ENCODE measurements around the gene CNKSR2. TPM values are rescaled to one million over a fixed set of nuclear protein-coding genes. Genes with fewer than 3 reads are reported as not detected.

The CNKSR2 gene
- total RNA-seq, 1 donor from 2014 or later, result 3.4 TPM

DNA sequence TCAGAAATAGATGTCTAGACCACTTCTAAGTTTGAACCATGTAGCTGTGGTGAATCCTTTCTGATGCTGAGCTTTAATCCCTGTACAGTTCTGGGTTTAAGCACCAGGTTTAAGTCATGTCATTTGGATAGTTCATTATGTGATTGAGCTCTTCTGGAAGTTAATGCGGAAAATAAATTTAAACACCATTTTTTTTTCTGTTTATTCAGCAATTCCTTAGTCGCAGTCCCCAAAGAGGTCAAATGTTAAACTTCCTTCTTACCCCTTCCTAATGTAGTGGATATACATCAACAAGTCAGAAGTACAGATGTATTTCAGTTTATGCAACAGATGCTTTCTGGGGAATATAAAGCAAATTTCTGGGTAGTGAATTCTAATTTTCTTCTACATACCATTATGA, 52.9 kb downstream of the CNKSR2 start:
- no peak overlapping the region for H3K4me3 ChIP-seq (ENCODE audit: low read depth, low read length)
- no peak for DNase-seq (ENCODE audit: low read depth)
- TF ChIP-seq, protein P1, sequence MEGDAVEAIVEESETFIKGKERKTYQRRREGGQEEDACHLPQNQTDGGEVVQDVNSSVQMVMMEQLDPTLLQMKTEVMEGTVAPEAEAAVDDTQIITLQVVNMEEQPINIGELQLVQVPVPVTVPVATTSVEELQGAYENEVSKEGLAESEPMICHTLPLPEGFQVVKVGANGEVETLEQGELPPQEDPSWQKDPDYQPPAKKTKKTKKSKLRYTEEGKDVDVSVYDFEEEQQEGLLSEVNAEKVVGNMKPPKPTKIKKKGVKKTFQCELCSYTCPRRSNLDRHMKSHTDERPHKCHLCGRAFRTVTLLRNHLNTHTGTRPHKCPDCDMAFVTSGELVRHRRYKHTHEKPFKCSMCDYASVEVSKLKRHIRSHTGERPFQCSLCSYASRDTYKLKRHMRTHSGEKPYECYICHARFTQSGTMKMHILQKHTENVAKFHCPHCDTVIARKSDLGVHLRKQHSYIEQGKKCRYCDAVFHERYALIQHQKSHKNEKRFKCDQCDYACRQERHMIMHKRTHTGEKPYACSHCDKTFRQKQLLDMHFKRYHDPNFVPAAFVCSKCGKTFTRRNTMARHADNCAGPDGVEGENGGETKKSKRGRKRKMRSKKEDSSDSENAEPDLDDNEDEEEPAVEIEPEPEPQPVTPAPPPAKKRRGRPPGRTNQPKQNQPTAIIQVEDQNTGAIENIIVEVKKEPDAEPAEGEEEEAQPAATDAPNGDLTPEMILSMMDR (conservative IDR thresholded peaks at IDR 0.05; ENCODE audit: low read depth, low read length), result no peak

DNA sequence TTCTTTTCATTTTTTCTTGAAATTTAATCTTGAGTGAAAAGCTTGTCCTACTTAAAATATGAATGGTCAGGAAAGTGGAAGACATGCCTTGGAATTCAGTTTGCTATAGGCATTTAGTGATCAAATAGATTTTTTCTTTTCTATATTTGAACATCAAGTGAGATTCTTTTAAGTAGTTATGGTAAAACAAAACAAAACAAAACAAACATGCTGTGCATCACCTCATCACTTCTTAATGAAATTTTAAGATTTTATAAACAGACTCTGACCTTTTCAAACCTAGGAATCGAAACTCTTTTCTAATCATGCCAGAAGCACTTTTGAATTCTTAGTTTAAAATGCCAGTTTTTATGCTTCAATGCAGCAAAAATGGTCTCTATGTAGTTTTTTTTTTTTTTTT, 62.8 kb downstream of the CNKSR2 start:
- H3K4me3 ChIP-seq (ENCODE audit: low read depth, low read length), result no peak overlapping the region
- TF ChIP-seq, protein P1 (conservative IDR thresholded peaks at IDR 0.05; ENCODE audit: low read depth, low read length), result no peak
- no peak for DNase-seq (ENCODE audit: low read depth)

DNA sequence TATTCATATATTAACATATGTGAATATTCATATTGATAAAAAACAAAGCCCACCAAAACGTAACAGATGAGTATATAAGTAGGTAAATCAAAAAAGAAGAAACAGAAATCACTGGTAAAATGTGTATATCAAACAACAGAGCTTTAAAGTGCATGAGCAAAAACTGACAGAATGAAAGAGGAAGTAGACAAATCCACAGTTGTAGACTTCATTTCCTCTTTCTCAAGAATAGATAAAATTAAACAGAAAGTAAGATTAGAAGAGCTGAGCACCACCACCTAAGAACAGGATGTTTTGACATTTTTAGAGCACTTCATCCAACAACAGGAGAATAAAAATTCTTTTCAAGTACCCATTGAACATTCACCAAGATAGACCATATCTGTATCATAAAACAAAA, 64.6 kb downstream of the CNKSR2 start:
- TF ChIP-seq, protein P1 (conservative IDR thresholded peaks at IDR 0.05; ENCODE audit: low read depth, low read length), result no peak
- H3K4me3 ChIP-seq (ENCODE audit: low read depth, low read length), result no peak overlapping the region
- DNase-seq (ENCODE audit: low read depth), result no peak

DNA sequence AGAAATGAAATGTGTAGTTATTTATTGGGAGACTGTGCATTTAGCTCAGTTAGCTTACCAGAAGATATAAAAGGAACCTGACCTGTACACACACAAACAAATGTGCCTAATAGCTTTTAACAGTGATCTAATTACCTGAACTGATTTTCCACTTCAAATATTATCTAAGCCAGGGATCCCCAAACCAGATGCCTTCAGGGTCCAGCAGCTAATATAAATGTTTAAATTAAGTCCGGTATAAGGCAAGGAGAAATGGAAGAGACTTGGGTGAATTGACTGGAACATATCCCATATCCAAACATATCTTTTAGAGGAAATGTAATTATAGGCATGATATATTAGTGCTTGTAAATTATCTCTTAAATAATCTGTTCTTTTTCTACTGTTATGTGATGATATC, 66.7 kb downstream of the CNKSR2 start:
- H3K4me3 ChIP-seq (ENCODE audit: low read depth, low read length), result no peak overlapping the region
- TF ChIP-seq, protein P1 (conservative IDR thresholded peaks at IDR 0.05; ENCODE audit: low read depth, low read length), result no peak
- DNase-seq (ENCODE audit: low read depth), result no peak

DNA sequence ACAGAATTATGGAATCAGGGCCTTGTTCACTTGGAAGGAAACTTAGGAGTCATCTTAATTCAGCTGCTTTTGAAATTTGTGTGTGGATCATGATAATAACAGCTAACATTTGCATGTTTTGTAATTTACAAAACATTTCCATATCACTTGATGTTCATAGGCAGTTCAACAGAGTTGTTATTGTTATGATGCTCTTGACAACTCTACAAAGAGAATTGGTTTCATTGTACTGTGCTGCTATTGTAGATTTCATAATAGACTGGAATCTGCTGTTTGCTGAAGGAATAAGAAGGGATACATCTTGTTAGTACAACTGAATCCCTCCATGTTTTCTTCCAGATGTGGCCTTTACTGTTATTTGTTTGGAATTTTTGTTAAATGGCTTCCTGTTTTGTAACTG, 83.5 kb downstream of the CNKSR2 start:
- no peak for DNase-seq (ENCODE audit: low read depth)
- TF ChIP-seq, protein P1 (conservative IDR thresholded peaks at IDR 0.05; ENCODE audit: low read depth, low read length), result no peak
- H3K4me3 ChIP-seq (ENCODE audit: low read depth, low read length), result no peak overlapping the region

DNA sequence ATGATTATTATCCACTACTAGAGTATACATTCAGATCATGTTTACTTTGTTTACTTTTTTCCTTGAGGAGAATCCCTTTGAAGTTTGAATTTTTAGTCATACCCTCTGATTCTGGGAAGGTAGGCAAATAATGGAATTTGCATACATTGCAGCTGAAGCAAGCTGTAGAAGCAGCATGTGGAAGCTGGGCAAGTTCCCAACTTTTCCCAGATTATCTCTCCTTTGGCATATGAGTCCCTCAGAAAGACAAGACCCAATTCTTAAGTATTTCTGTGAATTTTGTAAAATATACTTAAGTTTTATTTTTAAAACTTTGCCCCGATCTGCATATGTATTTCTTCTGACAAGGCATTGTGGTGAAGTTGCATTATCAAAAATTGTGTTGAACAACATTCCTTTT, 94.9 kb downstream of the CNKSR2 start:
- TF ChIP-seq, protein P1 (conservative IDR thresholded peaks at IDR 0.05; ENCODE audit: low read depth, low read length), result no peak
- no peak overlapping the region for H3K4me3 ChIP-seq (ENCODE audit: low read depth, low read length)
- DNase-seq (ENCODE audit: low read depth), result no peak

DNA sequence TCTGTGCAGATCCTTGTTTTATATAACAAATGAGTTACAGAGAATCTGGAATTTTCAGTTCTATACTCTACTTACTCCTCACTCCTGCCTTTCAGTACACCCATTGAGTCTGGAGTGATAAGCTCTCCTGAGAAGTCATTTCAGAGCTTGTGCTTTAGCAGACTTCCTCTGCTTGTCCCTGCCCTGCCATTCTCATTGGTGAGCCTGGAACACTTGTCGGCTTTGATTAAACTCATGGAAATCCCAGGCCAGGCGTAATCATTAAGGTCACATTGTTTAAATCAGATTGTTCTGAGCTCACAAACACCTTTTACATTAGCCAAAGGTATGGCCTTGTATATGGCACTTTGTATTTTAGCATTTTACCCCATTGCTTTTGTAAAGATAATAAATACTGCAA, 102.7 kb downstream of the CNKSR2 start:
- TF ChIP-seq, protein P1 (conservative IDR thresholded peaks at IDR 0.05; ENCODE audit: low read depth, low read length), result no peak
- no peak for DNase-seq (ENCODE audit: low read depth)
- no peak overlapping the region for H3K4me3 ChIP-seq (ENCODE audit: low read depth, low read length)
